GM12892 (cell line): Measurements from ENCODE around the gene THSD7B.

Source experiments
- POLR2A ChIP-seq: IDR thresholded peaks from 2 replicates; pipeline ENCODE4 v1.6.1; 2011; ENCODE audit warnings: low read depth, low read length, control low read depth
- POLR2AphosphoS5 ChIP-seq: IDR thresholded peaks from 2 replicates; pipeline ENCODE4 v1.6.1; 2011; ENCODE audit warnings: low read depth, low read length, control low read depth
- TAF1 ChIP-seq: IDR thresholded peaks from 2 replicates; pipeline ENCODE4 v1.6.1; 2011; ENCODE audit warnings: low read depth, mild to moderate bottlenecking, control low read depth, low read length, borderline replicate concordance

DNA sequence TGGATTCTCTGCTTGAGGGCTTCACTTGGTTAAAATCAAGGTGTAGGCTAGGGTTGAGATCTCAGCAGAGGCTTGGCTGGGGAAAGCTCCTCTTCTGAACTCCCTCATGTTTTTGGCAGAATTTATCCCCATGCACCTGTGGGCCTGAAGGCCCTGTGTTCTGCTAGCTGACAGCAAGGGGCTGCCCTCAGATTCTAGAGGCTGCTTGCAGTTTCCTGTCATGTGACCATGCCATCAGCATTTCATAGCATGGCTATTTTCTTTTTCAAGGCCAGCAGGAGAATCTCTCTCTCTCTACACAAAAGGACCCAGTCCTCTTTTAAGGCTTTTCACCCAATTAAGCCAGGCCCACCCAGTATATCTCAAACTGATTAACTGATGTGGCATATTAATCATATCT lies 684.1 kb downstream of the THSD7B start:
- TF ChIP-seq POLR2A (no peak), TAF1 (no peak), POLR2AphosphoS5 (no peak)
